ENCODE results near the gene EFEMP1. TPM values are rescaled to one million over a fixed set of nuclear protein-coding genes. Genes with fewer than 3 reads are reported as not detected.
"Not testable (repeated sequence)": the region's sequence is repeated elsewhere in the genome, so short reads cannot be mapped to it uniquely, and the experiment has no call there.

The EFEMP1 gene
- total RNA-seq, 2 experiments from 2014 or later, result not detected

GRCh38 chr2:55839182-55839819 is 84.3 kb downstream of the EFEMP1 start:
- Mint-ChIP-seq H3K4me1 (no peaks in the 10 kb centered on the region), H3K27me3 (no peaks in the 10 kb centered on the region), H3K27ac (no peak overlapping the region), H3K9me3 (no peaks in the 10 kb centered on the region), H3K4me3 (no peak overlapping the region), H3K36me3 (ENCODE audit: low read depth) (no peaks in the 10 kb centered on the region)
- POLR2A ChIA-PET, result no interaction called here
- DNase-seq, result no peak
- CTCF ChIA-PET, result interaction anchor here (0.6 kb wide), 1 partner anchor 15 kb away, joined by 3 read pairs; no protein-coding TSS in a partner anchor

- ChIA-PET CTCF (no interaction called here), POLR2A (no interaction called here)
- Mint-ChIP-seq H3K4me1 (no peaks in the 10 kb centered on the region), H3K27me3 (no peaks in the 10 kb centered on the region), H3K36me3 (ENCODE audit: low read depth) (no peaks in the 10 kb centered on the region), H3K4me3 (no peak overlapping the region), H3K27ac (no peak overlapping the region), H3K9me3 (no peaks in the 10 kb centered on the region)
- no peak for DNase-seq
Measured at GRCh38 chr2:55838653-55839052, 84.9 kb downstream of the EFEMP1 start.

DNA sequence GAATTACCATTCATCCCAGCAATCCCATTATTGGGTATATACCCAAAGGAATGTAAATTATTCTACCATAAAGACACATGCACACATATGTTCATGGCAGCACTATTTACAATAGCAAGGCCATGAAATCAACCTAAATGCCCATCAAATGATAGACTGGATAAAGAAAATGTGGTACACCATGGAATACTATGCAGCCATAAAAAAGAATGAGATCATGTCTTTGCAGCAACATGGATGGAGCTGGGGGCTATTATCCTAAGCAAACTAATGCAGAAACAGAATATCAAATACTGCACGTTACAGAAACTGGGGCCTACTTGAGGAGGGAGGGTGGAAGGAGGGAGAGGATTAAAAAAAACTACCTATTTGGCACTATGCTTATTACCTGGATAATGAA is 85.5 kb downstream of the EFEMP1 start:
- H3K27me3 Mint-ChIP-seq; H3K36me3 Mint-ChIP-seq (ENCODE audit: low read depth); H3K4me3 Mint-ChIP-seq; H3K9me3 Mint-ChIP-seq; H3K4me1 Mint-ChIP-seq; CTCF ChIA-PET; DNase-seq; H3K27ac Mint-ChIP-seq; POLR2A ChIA-PET: not testable (repeated sequence)

GRCh38 chr2:55837073-55837472 is 86.5 kb downstream of the EFEMP1 start:
- DNase-seq, result no peak
- H3K27me3 Mint-ChIP-seq, result no peaks in the 10 kb centered on the region
- H3K4me1 Mint-ChIP-seq, result no peaks in the 10 kb centered on the region
- POLR2A ChIA-PET, result no interaction called here
- CTCF ChIA-PET, result interaction anchor here (1.3 kb wide), 1 partner anchor 11 kb away, joined by 3 read pairs; no protein-coding TSS in a partner anchor
- no peak overlapping the region for H3K4me3 Mint-ChIP-seq
- H3K36me3 Mint-ChIP-seq (ENCODE audit: low read depth), result no peaks in the 10 kb centered on the region
- H3K27ac Mint-ChIP-seq, result no peak overlapping the region
- no peaks in the 10 kb centered on the region for H3K9me3 Mint-ChIP-seq

GRCh38 chr2:55831671-55832410 is 91.7 kb downstream of the EFEMP1 start:
- H3K4me3 Mint-ChIP-seq; H3K9me3 Mint-ChIP-seq; H3K27me3 Mint-ChIP-seq; H3K36me3 Mint-ChIP-seq (ENCODE audit: low read depth); CTCF ChIA-PET; DNase-seq; POLR2A ChIA-PET; H3K4me1 Mint-ChIP-seq; H3K27ac Mint-ChIP-seq: not testable (repeated sequence)

DNA sequence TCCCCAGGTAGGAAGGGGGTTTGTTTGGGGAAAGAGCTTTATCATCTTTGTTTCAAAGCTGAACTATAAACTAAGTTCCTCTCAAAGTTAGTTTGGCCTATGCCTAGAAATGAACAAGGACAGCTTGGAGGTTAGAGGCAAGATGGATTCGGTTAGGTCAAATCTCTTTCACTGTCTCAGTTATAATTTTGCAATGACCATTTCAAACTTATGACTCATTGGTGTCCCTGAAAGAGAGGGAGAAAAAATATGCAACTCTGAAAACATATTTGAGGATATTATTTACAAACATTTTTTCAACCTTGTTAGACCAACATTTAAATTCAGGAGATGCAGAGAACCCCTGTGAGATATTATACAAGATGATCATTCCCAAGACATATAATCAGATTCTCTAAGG is 95.7 kb downstream of the EFEMP1 start:
- no peak overlapping the region for H3K27ac Mint-ChIP-seq
- no peaks in the 10 kb centered on the region for H3K9me3 Mint-ChIP-seq
- DNase-seq, result no peak
- no peaks in the 10 kb centered on the region for H3K27me3 Mint-ChIP-seq
- no peak overlapping the region for H3K4me3 Mint-ChIP-seq
- no peaks in the 10 kb centered on the region for H3K4me1 Mint-ChIP-seq
- H3K36me3 Mint-ChIP-seq (ENCODE audit: low read depth), result no peaks in the 10 kb centered on the region
- ChIA-PET CTCF (no interaction called here), POLR2A (no interaction called here)

GRCh38 chr2:55827428-55827827 is 96.2 kb downstream of the EFEMP1 start:
- H3K4me3 Mint-ChIP-seq; DNase-seq; H3K27ac Mint-ChIP-seq; H3K9me3 Mint-ChIP-seq; H3K36me3 Mint-ChIP-seq (ENCODE audit: low read depth); CTCF ChIA-PET; H3K27me3 Mint-ChIP-seq; H3K4me1 Mint-ChIP-seq: not testable (repeated sequence)
- POLR2A ChIA-PET, result interaction anchor here (0.7 kb wide), 1 partner anchor 376 kb away, joined by 4 read pairs; no protein-coding TSS in a partner anchor

DNA sequence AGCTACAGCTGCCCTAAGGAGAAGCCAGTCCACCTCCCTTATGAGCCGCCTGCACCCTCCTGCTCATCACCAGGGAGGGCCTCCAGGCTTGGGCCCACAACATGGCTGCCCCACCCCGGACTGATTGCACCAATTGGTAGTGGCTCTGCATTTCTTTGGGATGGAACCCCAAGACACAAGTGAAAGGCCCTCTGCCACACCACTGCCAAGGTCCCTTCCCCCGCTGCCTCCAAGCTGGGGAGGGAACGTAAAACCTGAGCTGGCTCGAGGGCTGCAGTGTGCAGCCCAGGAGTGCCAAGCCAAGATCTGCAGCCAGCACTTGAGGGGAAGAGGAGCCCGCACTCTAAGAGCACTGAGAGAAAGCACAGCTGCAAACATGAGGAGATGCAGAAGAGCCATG is 97.3 kb downstream of the EFEMP1 start:
- Mint-ChIP-seq H3K27me3 (no peaks in the 10 kb centered on the region), H3K9me3 (no peaks in the 10 kb centered on the region), H3K36me3 (ENCODE audit: low read depth) (no peaks in the 10 kb centered on the region), H3K4me1 (no peaks in the 10 kb centered on the region), H3K27ac (no peak overlapping the region), H3K4me3 (no peak overlapping the region)
- POLR2A ChIA-PET, result no interaction called here
- no peak for DNase-seq
- CTCF ChIA-PET, result no interaction called here

- CTCF ChIA-PET, result no interaction called here
- Mint-ChIP-seq H3K27ac (no peak overlapping the region), H3K27me3 (no peaks in the 10 kb centered on the region), H3K9me3 (no peaks in the 10 kb centered on the region), H3K36me3 (ENCODE audit: low read depth) (no peaks in the 10 kb centered on the region), H3K4me3 (no peak overlapping the region), H3K4me1 (no peaks in the 10 kb centered on the region)
- no peak for DNase-seq
- POLR2A ChIA-PET, result no interaction called here
Measured at GRCh38 chr2:55824551-55825096, 99.0 kb downstream of the EFEMP1 start.

Other genes starting within 250 kb of the EFEMP1 start
- 10 to 100 TPM; 22.6 to 31.7 TPM for gene PNPT1, start 229.9 kb downstream of the EFEMP1 start, total RNA-seq

All from activated CD4-positive, alpha-beta T cell treated with anti-CD3 and anti-CD28 coated beads, Interleukin-2, amount 10 ng/mL, durations not matched to agents 7 days and 5 days (primary cell).